GM18909 (cell line): ENCODE data around the gene KASH5.

Source experiments
- ATAC-seq: cut with Tn5 transposase; IDR thresholded peaks from one replicate; pipeline ENCODE4 v1.9.1; 2021; ENCODE audit warnings: mild to moderate bottlenecking; ENCODE audit not compliant: unreplicated experiment, poor library complexity

KASH5 gene

GRCh38 chr19:49393881-49394280, 5.8 kb downstream of the KASH5 start:
- no peak for ATAC-seq

- no peak for ATAC-seq
Measured at GRCh38 chr19:49395581-49396407, 7.7 kb downstream of the KASH5 start.

- ATAC-seq: no peak
Measured at GRCh38 chr19:49396738-49397505, 8.9 kb downstream of the KASH5 start.

GRCh38 chr19:49398001-49398615, 10.1 kb downstream of the KASH5 start:
- no peak for ATAC-seq

GRCh38 chr19:49398931-49399330, 10.9 kb downstream of the KASH5 start:
- no peak for ATAC-seq

- ATAC-seq: no peak
Measured at GRCh38 chr19:49400029-49400428, 12.0 kb downstream of the KASH5 start.

- no peak for ATAC-seq
Measured at GRCh38 chr19:49403404-49404187, 15.5 kb downstream of the KASH5 start.

GRCh38 chr19:49407079-49407478, 19.0 kb downstream of the KASH5 start:
- no peak for ATAC-seq

GRCh38 chr19:49407482-49408015, 19.5 kb downstream of the KASH5 start:
- no peak for ATAC-seq

GRCh38 chr19:49408816-49409440, 20.9 kb downstream of the KASH5 start:
- no peak for ATAC-seq

GRCh38 chr19:49409441-49410029, 21.5 kb downstream of the KASH5 start:
- no peak for ATAC-seq

GRCh38 chr19:49411681-49412326, 23.8 kb downstream of the KASH5 start:
- no peak for ATAC-seq

- no peak for ATAC-seq
Measured at GRCh38 chr19:49413348-49413747, 25.3 kb downstream of the KASH5 start.

- no peak for ATAC-seq
Measured at GRCh38 chr19:49414256-49414655, 26.2 kb downstream of the KASH5 start.

- no peak for ATAC-seq
Measured at GRCh38 chr19:49415102-49415809, 27.2 kb downstream of the KASH5 start.

GRCh38 chr19:49415810-49416200, 27.8 kb downstream of the KASH5 start:
- no peak for ATAC-seq

- ATAC-seq: no peak
Measured at GRCh38 chr19:49417088-49417487, 29.0 kb downstream of the KASH5 start.

- no peak for ATAC-seq
Measured at GRCh38 chr19:49418511-49418910, 30.5 kb downstream of the KASH5 start.
